ENCODE results near the gene COPZ2. TPM values are rescaled to one million over a fixed set of nuclear protein-coding genes. Genes with fewer than 3 reads are reported as not detected.
A peak's percentile ranks its signal among the peaks of the same experiment; 100 is the strongest.

Gene COPZ2
- total and polyA plus RNA-seq, 9 of the 15 experiments (the other 6 are each of a cell fraction or from before 2014, with no cell fraction given): 0.22 to 0.49 TPM; not detected in 7

DNA sequence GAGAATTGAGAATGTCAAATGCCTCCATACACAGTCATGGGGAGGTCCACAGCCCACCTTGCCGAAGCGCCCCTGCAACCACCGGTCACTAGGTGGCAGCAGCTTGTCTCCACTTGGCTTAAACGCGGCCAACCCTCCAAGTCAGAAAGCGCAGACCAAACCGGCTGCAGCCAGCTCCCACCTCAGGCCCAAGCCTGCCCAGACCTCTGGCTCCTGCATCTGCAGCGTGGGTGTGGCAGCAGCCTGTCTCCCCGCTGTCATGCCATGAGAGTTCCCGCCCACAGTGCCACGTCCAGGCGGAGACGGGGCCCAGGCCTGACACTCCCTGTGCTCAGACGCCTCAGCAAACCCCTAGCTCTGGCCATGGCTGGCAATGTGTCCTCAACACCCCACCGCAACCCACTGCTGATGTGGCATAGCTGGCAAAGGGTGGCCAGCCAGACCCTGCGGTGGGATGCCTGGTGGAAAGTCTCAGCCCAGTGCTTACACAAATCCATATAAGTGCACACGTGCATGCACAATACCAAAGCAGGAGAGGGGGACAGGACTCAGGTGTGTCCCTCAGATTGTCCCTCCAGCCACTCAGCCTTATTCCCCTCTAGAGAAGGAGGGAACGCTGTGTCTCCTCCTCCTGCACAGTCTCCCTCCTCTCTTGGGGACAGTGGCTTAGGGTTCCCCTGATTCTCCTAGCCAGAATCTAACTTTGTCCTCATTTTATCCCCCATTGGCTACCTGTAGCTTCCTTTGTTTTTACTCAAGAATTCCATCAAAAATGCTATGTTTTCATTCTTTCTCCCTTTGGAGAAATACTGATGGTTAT is 10.9 kb downstream of the COPZ2 start (continued):
- TF ChIP-seq, protein P1, sequence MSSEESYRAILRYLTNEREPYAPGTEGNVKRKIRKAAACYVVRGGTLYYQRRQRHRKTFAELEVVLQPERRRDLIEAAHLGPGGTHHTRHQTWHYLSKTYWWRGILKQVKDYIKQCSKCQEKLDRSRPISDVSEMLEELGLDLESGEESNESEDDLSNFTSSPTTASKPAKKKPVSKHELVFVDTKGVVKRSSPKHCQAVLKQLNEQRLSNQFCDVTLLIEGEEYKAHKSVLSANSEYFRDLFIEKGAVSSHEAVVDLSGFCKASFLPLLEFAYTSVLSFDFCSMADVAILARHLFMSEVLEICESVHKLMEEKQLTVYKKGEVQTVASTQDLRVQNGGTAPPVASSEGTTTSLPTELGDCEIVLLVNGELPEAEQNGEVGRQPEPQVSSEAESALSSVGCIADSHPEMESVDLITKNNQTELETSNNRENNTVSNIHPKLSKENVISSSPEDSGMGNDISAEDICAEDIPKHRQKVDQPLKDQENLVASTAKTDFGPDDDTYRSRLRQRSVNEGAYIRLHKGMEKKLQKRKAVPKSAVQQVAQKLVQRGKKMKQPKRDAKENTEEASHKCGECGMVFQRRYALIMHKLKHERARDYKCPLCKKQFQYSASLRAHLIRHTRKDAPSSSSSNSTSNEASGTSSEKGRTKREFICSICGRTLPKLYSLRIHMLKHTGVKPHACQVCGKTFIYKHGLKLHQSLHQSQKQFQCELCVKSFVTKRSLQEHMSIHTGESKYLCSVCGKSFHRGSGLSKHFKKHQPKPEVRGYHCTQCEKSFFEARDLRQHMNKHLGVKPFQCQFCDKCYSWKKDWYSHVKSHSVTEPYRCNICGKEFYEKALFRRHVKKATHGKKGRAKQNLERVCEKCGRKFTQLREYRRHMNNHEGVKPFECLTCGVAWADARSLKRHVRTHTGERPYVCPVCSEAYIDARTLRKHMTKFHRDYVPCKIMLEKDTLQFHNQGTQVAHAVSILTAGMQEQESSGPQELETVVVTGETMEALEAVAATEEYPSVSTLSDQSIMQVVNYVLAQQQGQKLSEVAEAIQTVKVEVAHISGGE (CRISPR knock-in tag; IDR thresholded peaks at IDR 0.05): no peak
- TF ChIP-seq ZNF444 (CRISPR knock-in tag; IDR thresholded peaks at IDR 0.05) (no peak), GTF2E2 (tag; IDR thresholded peaks at IDR 0.05) (no peak), PRMT5 (CRISPR knock-in tag; IDR thresholded peaks at IDR 0.05) (no peak), KDM1A (IDR thresholded peaks at IDR 0.05) (0 out of 4 replicates have a peak, but pooled peaks of 1 of the 2 experiments have one; percentile 49), ZNF511 (CRISPR knock-in tag; IDR thresholded peaks at IDR 0.05) (peak; percentile 42; the same call in 1 of the 2 replicates), ZNF282 (CRISPR knock-in tag; IDR thresholded peaks at IDR 0.05) (no peak), ZNF436 (CRISPR knock-in tag; IDR thresholded peaks at IDR 0.05) (no peak), TCF7 (IDR thresholded peaks at IDR 0.05; ENCODE audit: borderline replicate concordance) (0 out of 2 replicates have a peak, but pooled peaks have one; percentile 53), ZNF175 (CRISPR knock-in tag; IDR thresholded peaks at IDR 0.05; ENCODE audit: low read depth) (no peak), U2AF1 (optimal IDR thresholded peaks at IDR 0.05; ENCODE audit: low read depth, low read length) (no peak), RBM25 (IDR thresholded peaks at IDR 0.05; ENCODE audit: low read depth, low read length, severe bottlenecking) (no peak), E2F3 (CRISPR knock-in tag; IDR thresholded peaks at IDR 0.05) (no peak), NCOR1 (IDR thresholded peaks at IDR 0.05) (no peak), KHSRP (IDR thresholded peaks at IDR 0.05) (no peak), GABPA (tag; conservative IDR thresholded peaks at IDR 0.05; ENCODE audit: low read depth) (no peak), MNT (conservative IDR thresholded peaks at IDR 0.05) (peak in 1 of 2 experiments; percentile 45; a peak in 1 of 4 replicates)

Measured in K562 (cell line).